Measurements from ENCODE around the gene OPCML. TPM values are rescaled to one million over a fixed set of nuclear protein-coding genes. Genes with fewer than 3 reads are reported as not detected.

OPCML gene
- total and polyA plus RNA-seq, 7 donors = 0.01 to 0.80 (median 0.07) TPM; not detected in 4

DNA sequence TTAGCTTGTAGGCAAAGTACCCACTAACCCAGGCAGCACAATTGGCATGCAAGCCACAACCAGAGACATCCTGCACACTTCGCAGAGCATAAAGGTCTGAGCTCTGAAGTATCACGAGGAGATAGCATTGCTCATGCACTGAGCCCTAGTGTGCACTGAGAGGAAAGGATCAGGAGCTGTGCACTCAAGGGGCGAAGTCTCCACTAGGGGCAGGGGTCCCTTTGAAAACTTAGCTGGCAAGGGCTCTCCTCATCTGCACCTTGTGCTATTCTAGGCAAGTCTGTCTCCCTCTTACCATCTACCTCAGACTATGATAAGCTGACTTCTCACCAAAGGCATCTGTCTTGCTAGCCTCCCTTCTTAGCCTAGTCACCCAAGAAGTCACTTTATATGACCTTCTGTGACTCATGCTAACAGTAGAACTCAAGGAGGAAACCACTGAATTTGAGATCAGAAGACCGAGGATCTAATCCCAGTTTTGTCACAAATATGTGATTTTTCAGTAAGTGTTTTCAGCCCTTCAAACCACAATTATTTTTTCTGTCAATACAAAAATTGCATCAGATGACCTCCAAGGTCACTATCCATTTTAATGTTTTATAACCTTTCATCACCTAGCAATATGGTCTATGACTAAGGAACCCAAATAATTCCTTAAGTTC, 1083.8 kb downstream of the OPCML start:
- no peak overlapping the region for H3K4me3 ChIP-seq
- WGBS, 3 donors = 87 to 90% (median 89%) methylated on average over 4 of the region's 4 CpGs
- H3K9me3 ChIP-seq = no peaks in the 10 kb centered on the region
- no peak for DNase-seq
- H3K27me3 ChIP-seq (ENCODE audit: insufficient read depth in 3 of 3, low read length in 2 of 3) = no peaks in the 10 kb centered on the region
- H3K27ac ChIP-seq = no peak overlapping the region
- intact Hi-C loops (cut with DNase I) = no loop called here
- no peaks in the 10 kb centered on the region for H3K4me1 ChIP-seq
- H3K36me3 ChIP-seq (ENCODE audit: insufficient read depth in 1 of 2, low read depth in 1 of 2) = no peaks in the 10 kb centered on the region
- no peak for ATAC-seq
- TF ChIP-seq, protein P1, sequence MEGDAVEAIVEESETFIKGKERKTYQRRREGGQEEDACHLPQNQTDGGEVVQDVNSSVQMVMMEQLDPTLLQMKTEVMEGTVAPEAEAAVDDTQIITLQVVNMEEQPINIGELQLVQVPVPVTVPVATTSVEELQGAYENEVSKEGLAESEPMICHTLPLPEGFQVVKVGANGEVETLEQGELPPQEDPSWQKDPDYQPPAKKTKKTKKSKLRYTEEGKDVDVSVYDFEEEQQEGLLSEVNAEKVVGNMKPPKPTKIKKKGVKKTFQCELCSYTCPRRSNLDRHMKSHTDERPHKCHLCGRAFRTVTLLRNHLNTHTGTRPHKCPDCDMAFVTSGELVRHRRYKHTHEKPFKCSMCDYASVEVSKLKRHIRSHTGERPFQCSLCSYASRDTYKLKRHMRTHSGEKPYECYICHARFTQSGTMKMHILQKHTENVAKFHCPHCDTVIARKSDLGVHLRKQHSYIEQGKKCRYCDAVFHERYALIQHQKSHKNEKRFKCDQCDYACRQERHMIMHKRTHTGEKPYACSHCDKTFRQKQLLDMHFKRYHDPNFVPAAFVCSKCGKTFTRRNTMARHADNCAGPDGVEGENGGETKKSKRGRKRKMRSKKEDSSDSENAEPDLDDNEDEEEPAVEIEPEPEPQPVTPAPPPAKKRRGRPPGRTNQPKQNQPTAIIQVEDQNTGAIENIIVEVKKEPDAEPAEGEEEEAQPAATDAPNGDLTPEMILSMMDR (IDR thresholded peaks at IDR 0.05) = no peak

DNA sequence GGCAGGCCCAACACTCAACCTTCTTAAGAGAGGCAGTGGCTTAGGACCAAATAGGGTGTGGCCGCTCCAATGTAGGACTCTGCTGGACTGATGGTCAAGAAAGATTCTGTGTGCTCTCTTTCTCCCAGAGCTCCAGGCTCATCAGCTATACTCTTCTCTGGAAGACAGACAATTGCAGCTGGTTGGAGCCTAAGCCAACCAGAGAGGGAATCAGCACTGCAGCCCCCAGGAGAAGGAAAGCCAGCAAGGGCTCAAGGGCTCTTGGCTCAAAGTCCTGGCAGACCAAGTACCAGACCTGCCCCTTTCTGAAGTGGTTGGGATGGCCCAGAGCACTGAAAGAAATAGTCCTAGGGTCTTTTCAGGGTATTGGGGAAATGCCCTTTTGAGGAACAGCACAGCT, 1084.5 kb downstream of the OPCML start:
- TF ChIP-seq, protein P1 (IDR thresholded peaks at IDR 0.05) = no peak
- no peak for DNase-seq
- no peak for ATAC-seq
- H3K27ac ChIP-seq = no peak overlapping the region
- intact Hi-C loops (cut with DNase I) = no loop called here
- H3K9me3 ChIP-seq = no peaks in the 10 kb centered on the region
- no peaks in the 10 kb centered on the region for H3K4me1 ChIP-seq
- H3K4me3 ChIP-seq = no peak overlapping the region
- peaks cover 0 to 2% (median 0%) of the 10 kb centered on the region in 3 donors for H3K27me3 ChIP-seq (ENCODE audit: insufficient read depth in 3 of 3, low read length in 2 of 3)
- WGBS, 3 donors = 75 to 91% (median 86%) methylated on average over 1 of the region's 1 CpG
- no peaks in the 10 kb centered on the region for H3K36me3 ChIP-seq (ENCODE audit: insufficient read depth in 1 of 2, low read depth in 1 of 2)

DNA sequence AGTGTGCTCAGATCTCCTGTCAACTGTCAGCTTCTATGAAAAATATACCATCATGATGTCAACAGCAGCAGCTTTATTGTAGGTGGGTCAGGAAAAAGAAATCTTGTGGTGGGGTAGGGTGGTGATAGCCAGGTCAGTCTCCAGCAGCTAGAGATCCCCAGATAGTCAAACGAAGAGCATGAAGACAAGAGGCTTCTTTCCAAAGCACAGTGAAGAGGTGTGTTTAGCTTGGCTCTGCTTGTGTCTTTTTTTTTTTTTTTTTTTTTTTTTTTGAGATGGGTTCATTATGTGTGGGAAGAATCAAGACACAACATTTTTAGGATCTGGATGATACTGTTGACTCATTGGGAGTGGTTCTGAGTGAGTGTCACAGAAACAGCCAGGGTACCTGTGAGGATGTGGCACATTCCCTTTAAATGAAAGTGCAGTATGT, 1086.4 kb downstream of the OPCML start:
- TF ChIP-seq, protein P1 (IDR thresholded peaks at IDR 0.05) = no peak
- Histone ChIP-seq H3K27me3 (ENCODE audit: insufficient read depth in 3 of 3, low read length in 2 of 3) (peaks cover 0 to 2% (median 0%) of the 10 kb centered on the region in 3 donors), H3K9me3 (no peaks in the 10 kb centered on the region), H3K27ac (no peak overlapping the region), H3K36me3 (ENCODE audit: insufficient read depth in 1 of 2, low read depth in 1 of 2) (no peaks in the 10 kb centered on the region), H3K4me3 (no peak overlapping the region), H3K4me1 (no peaks in the 10 kb centered on the region)
- ATAC-seq (no peak), DNase-seq (no peak)
- 47 to 68% (median 48%) methylated on average over 1 of the region's 1 CpG for WGBS, 3 donors
- intact Hi-C loops (cut with DNase I) = no loop called here

DNA sequence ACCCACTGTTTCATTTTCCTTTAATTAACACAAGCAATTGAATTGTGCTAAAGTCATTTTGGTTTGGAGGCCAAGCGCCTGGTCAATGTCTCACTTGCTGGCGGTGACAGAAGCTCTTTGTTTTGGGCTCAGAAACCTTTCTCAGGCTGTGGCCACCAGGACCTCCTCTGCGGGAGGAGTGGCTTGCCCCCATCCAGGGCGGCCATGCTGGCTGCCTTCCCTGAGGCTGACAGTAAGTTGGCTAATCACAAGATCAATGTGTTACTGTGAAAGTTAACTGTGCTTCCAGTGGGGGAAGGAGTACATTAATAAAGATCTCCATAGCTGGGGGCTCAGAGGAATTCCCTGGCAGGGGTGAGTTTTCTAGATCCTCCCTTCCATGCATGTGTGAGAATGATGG, 1087.4 kb downstream of the OPCML start:
- Histone ChIP-seq H3K27me3 (ENCODE audit: insufficient read depth in 3 of 3, low read length in 2 of 3) (peaks cover 0 to 2% (median 0%) of the 10 kb centered on the region in 3 donors), H3K36me3 (ENCODE audit: insufficient read depth in 1 of 2, low read depth in 1 of 2) (no peaks in the 10 kb centered on the region), H3K4me3 (no peak overlapping the region), H3K9me3 (no peaks in the 10 kb centered on the region), H3K27ac (no peak overlapping the region), H3K4me1 (no peaks in the 10 kb centered on the region)
- intact Hi-C loops (cut with DNase I) = no loop called here
- TF ChIP-seq, protein P1 (IDR thresholded peaks at IDR 0.05) = no peak
- DNase-seq (no peak), ATAC-seq (no peak)
- WGBS, 3 donors = 64 to 87% (median 71%) methylated on average over 4 of the region's 4 CpGs

All from psoas muscle (tissue), 8 donors.